ENCODE data around the gene OR10AD1. TPM values are rescaled to one million over a fixed set of nuclear protein-coding genes. Genes with fewer than 3 reads are reported as not detected.
A peak's percentile ranks its signal among the peaks of the same experiment; 100 is the strongest.

The OR10AD1 gene
- total and polyA plus RNA-seq, 2 experiments from 2014 or later = not detected

- TF ChIP-seq EZH2phosphoT487 (IDR thresholded peaks at IDR 0.05; ENCODE audit: insufficient read depth, low read depth) (no peak), EZH2 (IDR thresholded peaks at IDR 0.05; ENCODE audit: insufficient read depth, poor library complexity, severe bottlenecking) (no peak)
- Histone ChIP-seq H3K9ac (no peak overlapping the region), H3K9me2 (ENCODE audit: insufficient read depth) (no peaks in the 10 kb centered on the region), H3K4me3 (no peak overlapping the region), H3K4me2 (ENCODE audit: unreplicated experiment) (no peak overlapping the region), H4K20me1 (ENCODE audit: insufficient read depth) (no peaks in the 10 kb centered on the region), H3K36me3 (ENCODE audit: low read depth) (no peaks in the 10 kb centered on the region), H3F3A (ENCODE audit: insufficient read depth) (peaks cover 4% of the 10 kb centered on the region; the same call in 1 of the 2 replicates), H3K27ac (no peak overlapping the region), H3K4me1 (ENCODE audit: insufficient read depth) (peaks cover 19% of the 10 kb centered on the region), H2AFZ (no peak overlapping the region), H3K79me2 (ENCODE audit: insufficient read depth) (no peaks in the 10 kb centered on the region), H3K9me3 (ENCODE audit: low read depth) (no peaks in the 10 kb centered on the region), H3K27me3 (replicated peaks; ENCODE audit: insufficient read depth) (peaks cover 8% of the 10 kb centered on the region; the same call in 1 of the 2 replicates)
- in situ Hi-C loops (cut with MboI) = no loop called here
- 26 to 27% methylated on average over 6 of the region's 6 CpGs for WGBS, 2 experiments (ENCODE audit: low coverage in 1 of 2, low lambda C conversion rate in 2 of 2, missing lambda C conversion rate in 2 of 2)
- peak; percentile 65 for DNase-seq
Observed at GRCh38 chr12:48189331-48190125, 13.6 kb downstream of the OR10AD1 start.

- DNase-seq = peak; percentile 25
- H3K79me2 ChIP-seq (ENCODE audit: insufficient read depth) = no peaks in the 10 kb centered on the region
- H2AFZ ChIP-seq = no peak overlapping the region
- TF ChIP-seq EZH2phosphoT487 (IDR thresholded peaks at IDR 0.05; ENCODE audit: insufficient read depth, low read depth) = no peak
- no peak for TF ChIP-seq EZH2 (IDR thresholded peaks at IDR 0.05; ENCODE audit: insufficient read depth, poor library complexity, severe bottlenecking)
- in situ Hi-C loops (cut with MboI) = no loop called here
- H3K36me3 ChIP-seq (ENCODE audit: low read depth) = no peaks in the 10 kb centered on the region
- no peak overlapping the region for H3K4me2 ChIP-seq (ENCODE audit: unreplicated experiment)
- 75 to 77% methylated on average over 10 of the region's 10 CpGs for WGBS, 2 experiments (ENCODE audit: low coverage in 1 of 2, low lambda C conversion rate in 2 of 2, missing lambda C conversion rate in 2 of 2)
- H3K9me3 ChIP-seq (ENCODE audit: low read depth) = no peaks in the 10 kb centered on the region
- H3F3A ChIP-seq (ENCODE audit: insufficient read depth) = no peaks in the 10 kb centered on the region
- H3K4me1 ChIP-seq (ENCODE audit: insufficient read depth) = peaks cover 15% of the 10 kb centered on the region; the same call in 1 of the 2 replicates
- H3K9ac ChIP-seq = no peak overlapping the region
- H3K27ac ChIP-seq = no peak overlapping the region
- H3K4me3 ChIP-seq = no peak overlapping the region
- no peaks in the 10 kb centered on the region for H4K20me1 ChIP-seq (ENCODE audit: insufficient read depth)
- H3K27me3 ChIP-seq (replicated peaks; ENCODE audit: insufficient read depth) = peaks cover 10% of the 10 kb centered on the region; the same call in 1 of the 2 replicates
- no peaks in the 10 kb centered on the region for H3K9me2 ChIP-seq (ENCODE audit: insufficient read depth)
Observed at GRCh38 chr12:48187916-48188695, 15.0 kb downstream of the OR10AD1 start.

DNA sequence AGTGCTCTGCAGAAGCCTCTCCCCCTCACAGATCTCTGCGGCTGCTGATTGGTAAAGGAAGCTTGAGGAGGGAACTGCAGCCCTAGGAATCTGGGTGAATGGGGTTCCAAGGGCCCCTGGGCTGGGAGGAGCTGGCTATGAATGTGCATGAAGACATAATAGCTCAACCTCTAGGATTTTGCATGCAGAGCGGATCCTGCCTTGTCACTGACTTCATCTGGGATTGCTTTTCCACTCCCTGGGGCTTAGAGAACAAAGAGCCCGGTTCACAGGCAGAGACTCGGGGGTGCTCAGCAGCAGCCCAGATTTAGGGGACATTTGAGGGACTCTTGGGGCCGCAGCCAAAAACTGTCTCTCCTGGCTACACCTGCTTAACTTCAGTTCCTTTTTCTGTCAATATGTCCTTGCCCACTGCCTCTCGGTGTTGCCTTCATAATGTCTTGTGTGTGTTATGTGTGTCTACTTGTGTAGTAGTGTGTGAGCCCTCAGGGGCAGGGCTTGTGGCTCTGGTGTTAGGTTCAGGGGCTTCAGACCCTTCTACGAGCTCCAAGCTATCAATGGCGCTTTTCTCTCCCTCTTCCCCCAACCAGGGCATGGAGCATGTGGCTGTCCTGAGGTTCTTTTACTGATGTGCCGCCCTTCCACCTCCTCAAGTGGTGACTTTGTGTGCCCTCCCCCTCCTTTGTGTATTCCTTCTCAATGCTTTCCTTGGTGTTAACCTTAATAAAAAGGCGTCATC is 17.7 kb downstream of the OR10AD1 start:
- H3K4me3 ChIP-seq = peak overlapping the region; percentile 85; the same call in 1 of the 2 replicates
- H3F3A ChIP-seq (ENCODE audit: insufficient read depth) = 0 out of 2 replicates have a peak, but pooled peaks cover 8% of the 10 kb centered on the region
- no peak overlapping the region for H3K27ac ChIP-seq
- no peak overlapping the region for H3K9ac ChIP-seq
- WGBS, 2 experiments (ENCODE audit: low coverage in 1 of 2, low lambda C conversion rate in 2 of 2, missing lambda C conversion rate in 2 of 2) = 41 to 55% methylated on average over 10 of the region's 10 CpGs
- H4K20me1 ChIP-seq (ENCODE audit: insufficient read depth) = no peaks in the 10 kb centered on the region
- H3K36me3 ChIP-seq (ENCODE audit: low read depth) = no peaks in the 10 kb centered on the region
- DNase-seq = peak; percentile 54
- no peak overlapping the region for H2AFZ ChIP-seq
- peak overlapping the region; percentile 77 for H3K4me2 ChIP-seq (ENCODE audit: unreplicated experiment)
- no peaks in the 10 kb centered on the region for H3K79me2 ChIP-seq (ENCODE audit: insufficient read depth)
- peaks cover 22% of the 10 kb centered on the region for H3K4me1 ChIP-seq (ENCODE audit: insufficient read depth)
- in situ Hi-C loops (cut with MboI) = no loop called here
- H3K9me3 ChIP-seq (ENCODE audit: low read depth) = no peaks in the 10 kb centered on the region
- TF ChIP-seq EZH2 (IDR thresholded peaks at IDR 0.05; ENCODE audit: insufficient read depth, poor library complexity, severe bottlenecking) (no peak), EZH2phosphoT487 (IDR thresholded peaks at IDR 0.05; ENCODE audit: insufficient read depth, low read depth) (no peak)
- no peaks in the 10 kb centered on the region for H3K9me2 ChIP-seq (ENCODE audit: insufficient read depth)
- peaks cover 10% of the 10 kb centered on the region; the same call in 1 of the 2 replicates for H3K27me3 ChIP-seq (replicated peaks; ENCODE audit: insufficient read depth)

DNA sequence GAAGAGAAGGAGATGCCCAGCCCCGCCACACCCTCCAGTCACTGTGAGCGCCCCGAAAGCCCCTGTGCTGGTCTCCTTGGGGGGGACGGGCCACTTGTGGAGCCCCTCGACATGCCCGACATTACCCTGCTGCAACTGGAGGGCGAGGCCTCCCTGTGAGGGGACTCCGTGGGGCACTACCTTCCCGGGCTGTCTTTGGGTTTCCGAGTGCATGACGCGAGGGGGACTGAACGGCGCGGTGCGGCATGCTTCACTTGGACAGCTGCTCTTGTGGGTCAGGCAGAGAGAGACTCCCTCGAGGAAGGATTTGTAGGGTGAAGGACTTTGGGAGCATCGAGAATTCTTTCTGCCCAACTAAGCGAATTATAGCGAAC is 18.6 kb downstream of the OR10AD1 start:
- Histone ChIP-seq H3K4me2 (ENCODE audit: unreplicated experiment) (peak overlapping the region; percentile 77), H3K9me2 (ENCODE audit: insufficient read depth) (no peaks in the 10 kb centered on the region), H3K9me3 (ENCODE audit: low read depth) (no peaks in the 10 kb centered on the region), H3K27ac (no peak overlapping the region), H3K9ac (no peak overlapping the region), H3K4me3 (peak overlapping the region; percentile 85), H3K27me3 (replicated peaks; ENCODE audit: insufficient read depth) (peaks cover 10% of the 10 kb centered on the region; the same call in 1 of the 2 replicates), H3K79me2 (ENCODE audit: insufficient read depth) (no peaks in the 10 kb centered on the region), H2AFZ (peak overlapping the region; percentile 88), H3F3A (ENCODE audit: insufficient read depth) (0 out of 2 replicates have a peak, but pooled peaks cover 8% of the 10 kb centered on the region), H4K20me1 (ENCODE audit: insufficient read depth) (no peaks in the 10 kb centered on the region), H3K4me1 (ENCODE audit: insufficient read depth) (peaks cover 22% of the 10 kb centered on the region), H3K36me3 (ENCODE audit: low read depth) (no peaks in the 10 kb centered on the region)
- in situ Hi-C loops (cut with MboI) = no loop called here
- DNase-seq = peak; percentile 45
- TF ChIP-seq EZH2phosphoT487 (IDR thresholded peaks at IDR 0.05; ENCODE audit: insufficient read depth, low read depth) (no peak), EZH2 (IDR thresholded peaks at IDR 0.05; ENCODE audit: insufficient read depth, poor library complexity, severe bottlenecking) (no peak)
- WGBS, 2 experiments (ENCODE audit: low coverage in 1 of 2, low lambda C conversion rate in 2 of 2, missing lambda C conversion rate in 2 of 2) = 4 to 5% methylated on average over 16 to 20 of the region's 20 CpGs

Measured in GM23248 (cell line).